GM21515 (cell line): ENCODE results near the gene MCF2L.

Source experiments
- ATAC-seq: cut with Tn5 transposase; IDR thresholded peaks from one replicate; pipeline ENCODE4 v1.9.1; 2021; ENCODE audit not compliant: unreplicated experiment

The MCF2L gene

GRCh38 chr13:112978561-112979405 lies 9.8 kb downstream of the MCF2L start:
- ATAC-seq = no peak

- no peak for ATAC-seq
Observed at GRCh38 chr13:112979406-112979902, 10.4 kb downstream of the MCF2L start.

- ATAC-seq = no peak
Observed at GRCh38 chr13:112980434-112980833, 11.4 kb downstream of the MCF2L start.

GRCh38 chr13:112981451-112981850 lies 12.4 kb downstream of the MCF2L start:
- no peak for ATAC-seq

- ATAC-seq = no peak
Observed at GRCh38 chr13:112982281-112983041, 13.4 kb downstream of the MCF2L start.

- no peak for ATAC-seq
Observed at GRCh38 chr13:112983042-112983305, 14.0 kb downstream of the MCF2L start.

GRCh38 chr13:112983428-112984196 lies 14.6 kb downstream of the MCF2L start:
- ATAC-seq = no peak

- ATAC-seq = no peak
Observed at GRCh38 chr13:112984501-112984900, 15.5 kb downstream of the MCF2L start.

GRCh38 chr13:112984954-112985802 lies 16.2 kb downstream of the MCF2L start:
- ATAC-seq = no peak

GRCh38 chr13:112985803-112986408 lies 16.9 kb downstream of the MCF2L start:
- no peak for ATAC-seq

- ATAC-seq = no peak
Observed at GRCh38 chr13:112986470-112986869, 17.5 kb downstream of the MCF2L start.

GRCh38 chr13:112986946-112987681 lies 18.1 kb downstream of the MCF2L start:
- ATAC-seq = no peak

GRCh38 chr13:112987682-112988024 lies 18.6 kb downstream of the MCF2L start:
- ATAC-seq = no peak

GRCh38 chr13:112990783-112991182 lies 21.8 kb downstream of the MCF2L start:
- no peak for ATAC-seq

- no peak for ATAC-seq
Observed at GRCh38 chr13:112991609-112992008, 22.6 kb downstream of the MCF2L start.

- ATAC-seq = no peak
Observed at GRCh38 chr13:112992931-112993680, 24.1 kb downstream of the MCF2L start.

GRCh38 chr13:112994084-112994780 lies 25.2 kb downstream of the MCF2L start:
- no peak for ATAC-seq

- ATAC-seq = no peak
Observed at GRCh38 chr13:112994781-112995355, 25.9 kb downstream of the MCF2L start.
